ENCODE results near the gene ENTREP3. TPM values are rescaled to one million over a fixed set of nuclear protein-coding genes. Genes with fewer than 3 reads are reported as not detected.

Gene ENTREP3
- total RNA-seq, 1 donor from 2014 or later, result 51.1 TPM

DNA sequence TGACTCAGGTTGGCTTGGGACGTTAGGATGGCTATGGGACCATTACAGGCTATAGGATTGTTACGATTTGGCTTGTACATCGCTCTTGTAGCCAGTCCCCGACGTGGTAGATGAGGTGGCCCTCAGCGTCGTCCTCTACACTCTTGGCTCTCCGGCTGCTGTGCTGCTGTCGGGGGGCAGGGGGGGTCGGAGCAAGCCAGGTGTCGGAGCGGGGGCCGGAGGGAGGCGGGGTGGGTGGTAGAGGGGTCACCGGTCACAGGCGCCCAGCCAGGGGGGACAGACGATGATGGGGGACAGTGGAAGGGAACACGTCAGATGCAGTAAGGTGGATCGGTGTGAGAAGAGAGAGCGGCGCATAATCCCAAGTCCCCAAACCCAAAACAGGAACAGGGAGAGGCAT lies 13.3 kb upstream of the ENTREP3 start:
- H3K4me1 ChIP-seq (ENCODE audit: insufficient read depth, low read length), result peaks cover 9% of the 10 kb centered on the region
- H2AFZ ChIP-seq (ENCODE audit: low read depth, low read length), result no peak overlapping the region
- no peak overlapping the region for H3K9ac ChIP-seq (ENCODE audit: low read length)
- no peak overlapping the region for H3K4me2 ChIP-seq (ENCODE audit: low read length)
- no peak overlapping the region for H3K27ac ChIP-seq (ENCODE audit: low read depth, low read length)
- no peak overlapping the region for H3K4me3 ChIP-seq (ENCODE audit: insufficient read depth, low read depth, low read length)
- no peak overlapping the region for H3K27ac Mint-ChIP-seq (ENCODE audit: unreplicated experiment)
- H3K9me3 Mint-ChIP-seq (ENCODE audit: unreplicated experiment), result no peaks in the 10 kb centered on the region
- H3K4me3 Mint-ChIP-seq (ENCODE audit: unreplicated experiment), result peak overlapping the region; percentile 34
- H3K27me3 ChIP-seq (ENCODE audit: insufficient read depth, low read length), result no peaks in the 10 kb centered on the region
- H3K4me1 Mint-ChIP-seq (ENCODE audit: low read depth, unreplicated experiment), result peaks cover 13% of the 10 kb centered on the region
- H3K36me3 Mint-ChIP-seq (ENCODE audit: low read depth, unreplicated experiment), result peaks cover 27% of the 10 kb centered on the region
- TF ChIP-seq EZH2 (IDR thresholded peaks at IDR 0.05; ENCODE audit: insufficient read depth, low read length), result no peak
- TF ChIP-seq, protein P1, sequence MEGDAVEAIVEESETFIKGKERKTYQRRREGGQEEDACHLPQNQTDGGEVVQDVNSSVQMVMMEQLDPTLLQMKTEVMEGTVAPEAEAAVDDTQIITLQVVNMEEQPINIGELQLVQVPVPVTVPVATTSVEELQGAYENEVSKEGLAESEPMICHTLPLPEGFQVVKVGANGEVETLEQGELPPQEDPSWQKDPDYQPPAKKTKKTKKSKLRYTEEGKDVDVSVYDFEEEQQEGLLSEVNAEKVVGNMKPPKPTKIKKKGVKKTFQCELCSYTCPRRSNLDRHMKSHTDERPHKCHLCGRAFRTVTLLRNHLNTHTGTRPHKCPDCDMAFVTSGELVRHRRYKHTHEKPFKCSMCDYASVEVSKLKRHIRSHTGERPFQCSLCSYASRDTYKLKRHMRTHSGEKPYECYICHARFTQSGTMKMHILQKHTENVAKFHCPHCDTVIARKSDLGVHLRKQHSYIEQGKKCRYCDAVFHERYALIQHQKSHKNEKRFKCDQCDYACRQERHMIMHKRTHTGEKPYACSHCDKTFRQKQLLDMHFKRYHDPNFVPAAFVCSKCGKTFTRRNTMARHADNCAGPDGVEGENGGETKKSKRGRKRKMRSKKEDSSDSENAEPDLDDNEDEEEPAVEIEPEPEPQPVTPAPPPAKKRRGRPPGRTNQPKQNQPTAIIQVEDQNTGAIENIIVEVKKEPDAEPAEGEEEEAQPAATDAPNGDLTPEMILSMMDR (IDR thresholded peaks at IDR 0.05; ENCODE audit: insufficient read depth, low read depth, low read length), result no peak
- peaks cover 50% of the 10 kb centered on the region for H3K79me2 ChIP-seq (ENCODE audit: insufficient read depth, low read length)
- no peak for DNase-seq (ENCODE audit: low read depth)
- H4K20me1 ChIP-seq (ENCODE audit: insufficient read depth, low read length), result peaks cover 51% of the 10 kb centered on the region
- H3K27me3 Mint-ChIP-seq (ENCODE audit: low read depth, unreplicated experiment), result no peaks in the 10 kb centered on the region
- no peak for FAIRE-seq
- no peaks in the 10 kb centered on the region for H3K9me3 ChIP-seq (ENCODE audit: insufficient read depth, low read depth, low read length)
- H3K36me3 ChIP-seq (ENCODE audit: insufficient read depth, low read length), result peaks cover 67% of the 10 kb centered on the region

DNA sequence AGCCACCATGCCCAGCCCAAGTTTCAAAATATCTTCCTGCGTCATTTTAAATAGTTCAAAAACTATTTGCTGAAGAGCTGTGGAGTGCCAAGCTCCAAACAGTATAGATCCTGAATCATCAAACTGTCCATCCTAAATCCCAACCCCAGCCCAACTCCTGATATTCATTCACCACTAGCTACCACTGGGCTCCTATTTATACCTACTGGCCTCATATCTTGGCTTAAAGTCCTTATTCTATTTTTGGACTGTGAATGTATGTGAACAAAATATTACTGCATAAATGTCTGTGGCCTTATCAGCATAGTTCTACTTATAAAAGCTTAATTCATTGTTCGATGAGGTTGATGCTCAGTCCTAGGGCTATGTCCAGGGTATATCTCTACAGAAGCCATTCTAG lies 12.1 kb upstream of the ENTREP3 start:
- DNase-seq (ENCODE audit: low read depth) (no peak), FAIRE-seq (no peak)
- H3K27ac Mint-ChIP-seq (ENCODE audit: unreplicated experiment), result no peak overlapping the region
- peaks cover 48% of the 10 kb centered on the region for H4K20me1 ChIP-seq (ENCODE audit: insufficient read depth, low read length)
- H3K27me3 Mint-ChIP-seq (ENCODE audit: low read depth, unreplicated experiment), result no peaks in the 10 kb centered on the region
- H3K36me3 ChIP-seq (ENCODE audit: insufficient read depth, low read length), result peaks cover 76% of the 10 kb centered on the region
- H2AFZ ChIP-seq (ENCODE audit: low read depth, low read length), result no peak overlapping the region
- peaks cover 8% of the 10 kb centered on the region for H3K4me1 ChIP-seq (ENCODE audit: insufficient read depth, low read length)
- no peak overlapping the region for H3K9ac ChIP-seq (ENCODE audit: low read length)
- TF ChIP-seq, protein P1 (IDR thresholded peaks at IDR 0.05; ENCODE audit: insufficient read depth, low read depth, low read length), result no peak
- no peak for TF ChIP-seq EZH2 (IDR thresholded peaks at IDR 0.05; ENCODE audit: insufficient read depth, low read length)
- no peak overlapping the region for H3K4me3 ChIP-seq (ENCODE audit: insufficient read depth, low read depth, low read length)
- peaks cover 40% of the 10 kb centered on the region for H3K79me2 ChIP-seq (ENCODE audit: insufficient read depth, low read length)
- H3K9me3 Mint-ChIP-seq (ENCODE audit: unreplicated experiment), result no peaks in the 10 kb centered on the region
- H3K4me1 Mint-ChIP-seq (ENCODE audit: low read depth, unreplicated experiment), result peaks cover 16% of the 10 kb centered on the region
- no peaks in the 10 kb centered on the region for H3K9me3 ChIP-seq (ENCODE audit: insufficient read depth, low read depth, low read length)
- peaks cover 28% of the 10 kb centered on the region for H3K36me3 Mint-ChIP-seq (ENCODE audit: low read depth, unreplicated experiment)
- H3K4me3 Mint-ChIP-seq (ENCODE audit: unreplicated experiment), result no peak overlapping the region
- H3K27ac ChIP-seq (ENCODE audit: low read depth, low read length), result no peak overlapping the region
- no peak overlapping the region for H3K4me2 ChIP-seq (ENCODE audit: low read length)
- H3K27me3 ChIP-seq (ENCODE audit: insufficient read depth, low read length), result no peaks in the 10 kb centered on the region

DNA sequence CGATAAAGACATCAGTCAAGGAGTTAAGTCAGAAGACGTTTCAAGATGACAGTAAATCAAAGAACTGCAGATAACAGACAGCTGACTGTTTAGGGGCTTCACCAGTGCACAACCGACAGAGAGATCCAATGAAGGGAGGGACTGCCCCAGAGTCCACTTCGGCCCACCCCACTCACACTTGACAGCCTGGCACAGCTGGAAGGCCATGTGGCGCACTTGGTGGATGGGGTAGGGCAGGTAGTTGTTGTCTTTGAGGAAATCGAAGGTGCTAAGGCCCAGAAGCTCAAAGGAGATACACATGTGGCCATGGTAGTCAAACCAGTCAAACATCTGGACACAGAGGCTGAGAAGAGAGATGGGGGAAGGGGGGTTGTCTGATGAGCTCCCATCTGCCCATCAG lies 11.3 kb upstream of the ENTREP3 start:
- H3K27me3 ChIP-seq (ENCODE audit: insufficient read depth, low read length), result no peaks in the 10 kb centered on the region
- peaks cover 17% of the 10 kb centered on the region for H3K4me1 Mint-ChIP-seq (ENCODE audit: low read depth, unreplicated experiment)
- no peak overlapping the region for H3K4me3 ChIP-seq (ENCODE audit: insufficient read depth, low read depth, low read length)
- H3K9me3 Mint-ChIP-seq (ENCODE audit: unreplicated experiment), result no peaks in the 10 kb centered on the region
- peaks cover 40% of the 10 kb centered on the region for H4K20me1 ChIP-seq (ENCODE audit: insufficient read depth, low read length)
- H3K79me2 ChIP-seq (ENCODE audit: insufficient read depth, low read length), result peaks cover 35% of the 10 kb centered on the region
- peaks cover 74% of the 10 kb centered on the region for H3K36me3 ChIP-seq (ENCODE audit: insufficient read depth, low read length)
- H3K4me2 ChIP-seq (ENCODE audit: low read length), result no peak overlapping the region
- H3K4me1 ChIP-seq (ENCODE audit: insufficient read depth, low read length), result peaks cover 6% of the 10 kb centered on the region
- no peak overlapping the region for H2AFZ ChIP-seq (ENCODE audit: low read depth, low read length)
- no peak overlapping the region for H3K4me3 Mint-ChIP-seq (ENCODE audit: unreplicated experiment)
- no peak overlapping the region for H3K27ac ChIP-seq (ENCODE audit: low read depth, low read length)
- no peaks in the 10 kb centered on the region for H3K27me3 Mint-ChIP-seq (ENCODE audit: low read depth, unreplicated experiment)
- FAIRE-seq (no peak), DNase-seq (ENCODE audit: low read depth) (no peak)
- no peaks in the 10 kb centered on the region for H3K9me3 ChIP-seq (ENCODE audit: insufficient read depth, low read depth, low read length)
- H3K9ac ChIP-seq (ENCODE audit: low read length), result peak overlapping the region; percentile 1
- TF ChIP-seq, protein P1 (IDR thresholded peaks at IDR 0.05; ENCODE audit: insufficient read depth, low read depth, low read length), result no peak
- TF ChIP-seq EZH2 (IDR thresholded peaks at IDR 0.05; ENCODE audit: insufficient read depth, low read length), result no peak
- no peak overlapping the region for H3K27ac Mint-ChIP-seq (ENCODE audit: unreplicated experiment)
- peaks cover 29% of the 10 kb centered on the region for H3K36me3 Mint-ChIP-seq (ENCODE audit: low read depth, unreplicated experiment)

All from astrocyte (in vitro differentiated cells and primary cell).